Suprapubic skin (tissue), 4 donors: ENCODE data around the gene ORMDL3. TPM values are rescaled to one million over a fixed set of nuclear protein-coding genes. Genes with fewer than 3 reads are reported as not detected.

Source experiments
- DNase-seq, 2 donors: peaks; one replicate each; pipeline ENCODE4 v3.0.0-alpha.2; 2019; ENCODE audit warnings: low spot score in 2 of 2
- H3K27ac ChIP-seq: fragments of 200-600 bp; sonication (generic); one replicate; pipeline ENCODE4 v1.5.1; 2019
- H3K27me3 ChIP-seq: fragments of 200-600 bp; sonication (generic); one replicate; pipeline ENCODE4 v1.5.1; 2019
- H3K36me3 ChIP-seq: fragments of 200-600 bp; sonication (generic); one replicate; pipeline ENCODE4 v1.5.1; 2019
- H3K4me1 ChIP-seq: fragments of 200-600 bp; sonication (generic); one replicate; pipeline ENCODE4 v1.5.1; 2019
- H3K4me3 ChIP-seq: fragments of 200-600 bp; sonication (generic); one replicate; pipeline ENCODE4 v1.5.1; 2019; ENCODE audit warnings: mild to moderate bottlenecking
- H3K9me3 ChIP-seq: fragments of 200-600 bp; sonication (generic); one replicate; pipeline ENCODE4 v1.5.1; 2019
- CTCF ChIP-seq, 2 donors: fragments of 200-600 bp in 1 of 2; fragments of 450-650 bp in 1 of 2; sonication (generic) in 1 of 2; IDR thresholded peaks; one replicate each; pipeline ENCODE4 v1.5.1; 2016 to 2019; ENCODE audit warnings: antibody characterized with exemption in 2 of 2, mild to moderate bottlenecking in 1 of 2, moderate library complexity in 1 of 2
- EP300 ChIP-seq: sonication (generic); formaldehyde crosslinking; IDR thresholded peaks from one replicate; pipeline ENCODE4 v1.6.1; 2017; ENCODE audit warnings: antibody characterized with exemption
- POLR2A ChIP-seq, 2 donors: fragments of 450-650 bp; IDR thresholded peaks; one replicate each; pipeline ENCODE4 v1.6.1; 2017; ENCODE audit warnings: antibody characterized with exemption in 2 of 2, mild to moderate bottlenecking in 2 of 2, moderate library complexity in 2 of 2
- POLR2AphosphoS5 ChIP-seq, 3 donors: sonication (generic); formaldehyde crosslinking; IDR thresholded peaks; one replicate each; pipeline ENCODE4 v1.6.1; 2017; ENCODE audit warnings: antibody characterized with exemption in 3 of 3
- WGBS: methylation state at CpG from one replicate; pipeline ENCODE4 v1.1.5; 2018; 5-methylcytosine and 5-hydroxymethylcytosine counted together
- total RNA-seq, 4 donors: library from RNA; depleted of rRNA; stranded (reverse); fragments of >200 nt; gene quantifications; one replicate each; pipeline ENCODE4 v1.1.0, GENCODE V29; 2016

The ORMDL3 gene
- total RNA-seq, 4 donors from 2014 or later, result 57.7 to 91.3 (median 77.9) TPM

GRCh38 chr17:39946551-39947330 lies 19.3 kb upstream of the ORMDL3 start:
- peaks cover 6% of the 10 kb centered on the region for H3K27me3 ChIP-seq
- H3K4me1 ChIP-seq, result peaks cover 10% of the 10 kb centered on the region
- no peak overlapping the region for H3K27ac ChIP-seq
- H3K9me3 ChIP-seq, result no peaks in the 10 kb centered on the region
- WGBS, result 78% methylated on average over 10 of the region's 15 CpGs
- no peak for TF ChIP-seq POLR2AphosphoS5 (IDR thresholded peaks at IDR 0.05)
- no peak for TF ChIP-seq EP300
- TF ChIP-seq POLR2A (IDR thresholded peaks at IDR 0.05), result no peak
- no peak for TF ChIP-seq CTCF (IDR thresholded peaks at IDR 0.05)
- no peak overlapping the region for H3K4me3 ChIP-seq
- H3K36me3 ChIP-seq, result no peaks in the 10 kb centered on the region
- no peak for DNase-seq

GRCh38 chr17:39944393-39944711 lies 17.0 kb upstream of the ORMDL3 start:
- DNase-seq, result no peak
- Histone ChIP-seq H3K4me3 (no peak overlapping the region), H3K27me3 (peaks cover 6% of the 10 kb centered on the region), H3K9me3 (no peaks in the 10 kb centered on the region), H3K36me3 (no peaks in the 10 kb centered on the region), H3K4me1 (peaks cover 18% of the 10 kb centered on the region), H3K27ac (no peak overlapping the region)
- TF ChIP-seq EP300 (no peak), CTCF (IDR thresholded peaks at IDR 0.05) (no peak), POLR2AphosphoS5 (IDR thresholded peaks at IDR 0.05) (no peak), POLR2A (IDR thresholded peaks at IDR 0.05) (no peak)
- WGBS, result 78% methylated on average over 6 of the region's 16 CpGs

- Histone ChIP-seq H3K9me3 (no peaks in the 10 kb centered on the region), H3K36me3 (no peaks in the 10 kb centered on the region), H3K27me3 (peaks cover 6% of the 10 kb centered on the region), H3K27ac (no peak overlapping the region), H3K4me3 (no peak overlapping the region), H3K4me1 (peaks cover 21% of the 10 kb centered on the region)
- TF ChIP-seq EP300, result no peak
- no peak for TF ChIP-seq CTCF (IDR thresholded peaks at IDR 0.05)
- no peak for TF ChIP-seq POLR2AphosphoS5 (IDR thresholded peaks at IDR 0.05)
- TF ChIP-seq POLR2A (IDR thresholded peaks at IDR 0.05), result no peak
- WGBS, result 52% methylated on average over 8 of the region's 14 CpGs
- DNase-seq, result no peak
Observed at GRCh38 chr17:39943702-39944392, 16.4 kb upstream of the ORMDL3 start.

- Histone ChIP-seq H3K4me3 (no peak overlapping the region), H3K9me3 (no peaks in the 10 kb centered on the region), H3K27me3 (peaks cover 6% of the 10 kb centered on the region), H3K36me3 (no peaks in the 10 kb centered on the region), H3K27ac (no peak overlapping the region), H3K4me1 (peaks cover 16% of the 10 kb centered on the region)
- TF ChIP-seq POLR2AphosphoS5 (IDR thresholded peaks at IDR 0.05) (no peak), POLR2A (IDR thresholded peaks at IDR 0.05) (no peak), EP300 (no peak), CTCF (IDR thresholded peaks at IDR 0.05) (no peak)
- no peak for DNase-seq
- WGBS, result 48% methylated on average over 6 of the region's 6 CpGs
Observed at GRCh38 chr17:39939588-39940419, 12.4 kb upstream of the ORMDL3 start.

GRCh38 chr17:39939106-39939505 lies 11.7 kb upstream of the ORMDL3 start:
- Histone ChIP-seq H3K4me1 (peaks cover 15% of the 10 kb centered on the region), H3K9me3 (no peaks in the 10 kb centered on the region), H3K27me3 (peaks cover 3% of the 10 kb centered on the region), H3K27ac (no peak overlapping the region), H3K36me3 (no peaks in the 10 kb centered on the region), H3K4me3 (no peak overlapping the region)
- no peak for TF ChIP-seq POLR2A (IDR thresholded peaks at IDR 0.05)
- TF ChIP-seq CTCF (IDR thresholded peaks at IDR 0.05), result no peak
- TF ChIP-seq EP300, result no peak
- TF ChIP-seq POLR2AphosphoS5 (IDR thresholded peaks at IDR 0.05), result no peak
- DNase-seq, result no peak
- WGBS, result 82% methylated on average over 3 of the region's 3 CpGs
